Stimulated activated CD8-positive, alpha-beta memory T cell treated with anti-CD3 and anti-CD28 coated beads, Interleukin-4, amount 100 ng/mL, for 24 hours (primary cell): ENCODE measurements around the gene STK24.

Experiments
- DNase-seq: peaks from one replicate; pipeline ENCODE4 v3.0.0-alpha.2; 2020; ENCODE audit warnings: low read depth

Gene STK24

GRCh38 chr13:98556968-98557631, 19.8 kb downstream of the STK24 start:
- no peak for DNase-seq

- DNase-seq, result no peak
Observed at GRCh38 chr13:98556142-98556816, 20.6 kb downstream of the STK24 start.

GRCh38 chr13:98549728-98550317, 27.1 kb downstream of the STK24 start:
- no peak for DNase-seq

GRCh38 chr13:98549006-98549727, 27.7 kb downstream of the STK24 start:
- no peak for DNase-seq

- no peak for DNase-seq
Observed at GRCh38 chr13:98548230-98548629, 28.7 kb downstream of the STK24 start.

- DNase-seq, result no peak
Observed at GRCh38 chr13:98547455-98547854, 29.5 kb downstream of the STK24 start.

GRCh38 chr13:98546402-98546801, 30.5 kb downstream of the STK24 start:
- DNase-seq, result no peak

GRCh38 chr13:98544104-98544710, 32.7 kb downstream of the STK24 start:
- DNase-seq, result no peak

GRCh38 chr13:98543378-98544103, 33.4 kb downstream of the STK24 start:
- no peak for DNase-seq

GRCh38 chr13:98542568-98543377, 34.1 kb downstream of the STK24 start:
- DNase-seq, result no peak

- DNase-seq, result no peak
Observed at GRCh38 chr13:98541701-98542203, 35.2 kb downstream of the STK24 start.

GRCh38 chr13:98541191-98541590, 35.7 kb downstream of the STK24 start:
- no peak for DNase-seq

- DNase-seq, result no peak
Observed at GRCh38 chr13:98540476-98540875, 36.4 kb downstream of the STK24 start.

GRCh38 chr13:98539666-98540065, 37.2 kb downstream of the STK24 start:
- no peak for DNase-seq

GRCh38 chr13:98538876-98539275, 38.0 kb downstream of the STK24 start:
- no peak for DNase-seq

- DNase-seq, result no peak
Observed at GRCh38 chr13:98537740-98538139, 39.2 kb downstream of the STK24 start.

- DNase-seq, result no peak
Observed at GRCh38 chr13:98537306-98537705, 39.6 kb downstream of the STK24 start.

- no peak for DNase-seq
Observed at GRCh38 chr13:98536729-98537128, 40.2 kb downstream of the STK24 start.

GRCh38 chr13:98535501-98536354, 41.2 kb downstream of the STK24 start:
- no peak for DNase-seq

- DNase-seq, result no peak
Observed at GRCh38 chr13:98534821-98535220, 42.1 kb downstream of the STK24 start.
